ENCODE results near the gene ANKRD65.
"Not testable (repeated sequence)": the region's sequence is repeated elsewhere in the genome, so short reads cannot be mapped to it uniquely, and the experiment has no call there.

The ANKRD65 gene

DNA sequence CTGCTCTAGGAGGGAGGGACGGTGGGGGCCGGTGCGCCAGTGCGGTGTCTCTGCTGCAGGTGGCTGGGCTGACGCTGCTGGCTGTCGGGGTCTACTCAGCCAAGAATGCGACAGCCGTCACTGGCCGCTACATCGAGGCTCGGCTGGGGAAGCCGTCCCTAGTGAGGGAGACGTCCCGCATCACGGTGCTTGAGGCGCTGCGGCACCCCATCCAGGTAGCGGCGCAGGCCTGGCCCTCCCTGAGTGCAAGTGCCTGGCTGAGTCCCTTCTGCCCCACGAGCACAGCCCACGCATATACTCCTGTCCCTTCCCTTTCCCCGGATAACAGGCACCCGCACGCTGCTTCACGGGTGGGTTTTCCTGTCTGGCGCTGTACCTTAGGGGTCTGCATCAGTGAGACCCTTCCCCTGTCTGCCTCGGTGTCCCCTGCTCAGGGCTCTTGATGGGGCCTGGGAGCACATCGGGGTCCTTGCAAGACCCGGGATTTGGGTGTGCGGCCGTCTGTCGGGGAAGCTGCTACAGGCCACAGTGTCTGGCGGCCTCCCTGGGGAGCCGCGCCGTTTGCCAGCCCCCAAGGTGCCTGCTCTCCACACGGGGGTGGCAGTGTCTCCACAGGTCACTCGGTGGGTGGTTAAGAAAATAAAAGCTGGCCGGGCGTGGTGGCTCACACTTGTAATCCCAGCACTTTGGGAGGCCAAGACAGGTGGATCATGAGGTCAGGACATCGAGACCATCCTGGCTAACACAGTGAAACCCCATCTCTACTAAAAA is 33.4 kb upstream of the ANKRD65 start:
- not testable (repeated sequence) for H3K27me3 ChIP-seq (ENCODE audit: control insufficient read depth, insufficient read depth, low read length); H3K36me3 ChIP-seq (ENCODE audit: control insufficient read depth, insufficient read depth, low read length); H3K4me3 ChIP-seq (ENCODE audit: low read depth, low read length); H3K4me1 ChIP-seq (ENCODE audit: control insufficient read depth, insufficient read depth, low read length); H3K9me3 ChIP-seq (ENCODE audit: control insufficient read depth, insufficient read depth, low read length); H3K9ac ChIP-seq (ENCODE audit: low read depth, low read length)

DNA sequence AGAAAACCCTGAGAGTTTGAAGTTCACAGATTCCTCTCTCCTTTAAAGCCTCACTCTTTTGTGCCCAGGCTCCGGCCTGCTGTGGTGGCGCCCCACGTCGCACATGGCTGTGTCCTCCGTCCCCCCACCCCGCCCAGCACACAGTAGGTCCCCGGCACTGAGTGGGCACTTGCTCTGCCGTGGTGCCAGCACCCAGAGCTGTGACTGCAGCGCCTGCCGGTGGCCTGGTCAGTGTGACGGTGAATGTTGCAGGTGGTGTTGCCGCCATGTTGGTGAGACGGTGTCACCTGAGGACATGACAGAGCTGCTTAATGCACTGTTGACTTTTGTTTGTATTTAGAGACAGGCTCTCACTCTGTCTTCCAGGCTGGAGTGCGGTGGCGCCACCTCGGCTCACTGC is 31.8 kb upstream of the ANKRD65 start:
- Histone ChIP-seq H3K4me1 (ENCODE audit: control insufficient read depth, insufficient read depth, low read length) (no peaks in the 10 kb centered on the region), H3K27me3 (ENCODE audit: control insufficient read depth, insufficient read depth, low read length) (no peaks in the 10 kb centered on the region)

DNA sequence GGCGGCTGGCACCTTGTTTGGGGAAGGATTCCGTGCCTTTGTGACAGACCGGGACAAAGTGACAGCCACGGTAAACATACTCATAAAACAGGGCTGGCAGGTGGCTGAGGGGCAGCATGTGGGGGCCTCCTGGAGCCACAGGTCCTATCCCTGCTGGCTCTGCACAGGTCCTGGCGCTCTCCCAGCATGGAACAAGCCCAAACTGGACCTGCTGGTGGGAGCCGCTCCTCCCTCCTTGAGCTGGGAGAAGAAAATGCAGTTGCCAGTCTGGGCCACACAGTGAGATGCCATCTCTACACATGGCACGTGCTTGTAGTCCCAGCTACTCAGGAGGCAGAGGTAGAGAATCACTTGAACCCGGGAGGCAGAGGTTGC is 31.3 kb upstream of the ANKRD65 start:
- H3K4me1 ChIP-seq (ENCODE audit: control insufficient read depth, insufficient read depth, low read length); H3K9ac ChIP-seq (ENCODE audit: low read depth, low read length): not testable (repeated sequence)

More for the DNA sequence above, 31.8 kb upstream of the ANKRD65 start:
- Histone ChIP-seq H3K4me3 (ENCODE audit: low read depth, low read length) (no peak overlapping the region), H3K36me3 (ENCODE audit: control insufficient read depth, insufficient read depth, low read length) (no peaks in the 10 kb centered on the region), H3K9ac (ENCODE audit: low read depth, low read length) (no peak overlapping the region), H3K9me3 (ENCODE audit: control insufficient read depth, insufficient read depth, low read length) (no peaks in the 10 kb centered on the region)

DNA sequence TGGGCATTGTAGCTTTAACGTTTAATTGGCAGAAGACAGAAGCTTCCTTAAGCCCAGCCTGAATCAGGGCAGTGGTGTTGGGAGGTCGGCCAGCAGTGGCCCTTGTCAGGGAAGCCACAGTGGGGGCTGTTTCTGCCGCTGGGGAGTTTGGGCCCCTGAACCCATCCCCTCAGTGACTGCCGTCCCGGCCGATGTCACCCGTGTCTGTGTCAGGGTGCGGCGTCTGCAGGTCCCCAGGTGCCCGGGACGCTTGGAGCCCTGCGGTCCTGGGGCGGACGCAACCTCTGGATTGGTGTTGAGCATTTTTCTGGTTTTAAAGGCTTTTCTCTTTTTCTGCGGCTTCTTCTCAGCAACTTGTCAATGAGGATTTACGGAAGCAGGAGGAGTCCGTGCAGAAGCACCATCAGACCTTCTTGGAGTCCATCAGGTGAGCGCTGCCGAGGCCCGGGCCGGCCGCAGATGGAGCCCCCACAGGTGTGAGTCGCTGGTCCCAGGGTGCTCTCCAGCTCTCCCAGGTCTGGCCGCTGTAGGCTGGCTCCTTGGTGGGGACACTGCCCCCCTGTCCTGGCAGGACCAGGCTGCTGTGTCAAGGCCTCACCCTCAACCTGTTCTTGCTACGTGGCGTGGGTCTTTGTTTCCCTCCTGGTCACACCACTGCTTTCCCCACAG is 30.8 kb upstream of the ANKRD65 start:
- H3K4me3 ChIP-seq (ENCODE audit: low read depth, low read length): no peak overlapping the region
- H3K4me1 ChIP-seq (ENCODE audit: control insufficient read depth, insufficient read depth, low read length): no peaks in the 10 kb centered on the region
- no peak overlapping the region for H3K9ac ChIP-seq (ENCODE audit: low read depth, low read length)
- no peaks in the 10 kb centered on the region for H3K36me3 ChIP-seq (ENCODE audit: control insufficient read depth, insufficient read depth, low read length)
- no peaks in the 10 kb centered on the region for H3K27me3 ChIP-seq (ENCODE audit: control insufficient read depth, insufficient read depth, low read length)
- H3K9me3 ChIP-seq (ENCODE audit: control insufficient read depth, insufficient read depth, low read length): no peaks in the 10 kb centered on the region

More for the DNA sequence above, 31.3 kb upstream of the ANKRD65 start:
- not testable (repeated sequence) for H3K36me3 ChIP-seq (ENCODE audit: control insufficient read depth, insufficient read depth, low read length); H3K27me3 ChIP-seq (ENCODE audit: control insufficient read depth, insufficient read depth, low read length); H3K9me3 ChIP-seq (ENCODE audit: control insufficient read depth, insufficient read depth, low read length); H3K4me3 ChIP-seq (ENCODE audit: low read depth, low read length)

GRCh38 chr1:1450616-1451015 is 29.5 kb upstream of the ANKRD65 start:
- not testable (repeated sequence) for H3K4me3 ChIP-seq (ENCODE audit: low read depth, low read length); H3K9ac ChIP-seq (ENCODE audit: low read depth, low read length); H3K9me3 ChIP-seq (ENCODE audit: control insufficient read depth, insufficient read depth, low read length); H3K4me1 ChIP-seq (ENCODE audit: control insufficient read depth, insufficient read depth, low read length); H3K36me3 ChIP-seq (ENCODE audit: control insufficient read depth, insufficient read depth, low read length); H3K27me3 ChIP-seq (ENCODE audit: control insufficient read depth, insufficient read depth, low read length)

- Histone ChIP-seq H3K4me3 (ENCODE audit: low read depth, low read length) (no peak within 1 kb of the TSS), H3K4me1 (ENCODE audit: control insufficient read depth, insufficient read depth, low read length) (no peaks in the 10 kb centered on the region), H3K9me3 (ENCODE audit: control insufficient read depth, insufficient read depth, low read length) (no peaks in the 10 kb centered on the region), H3K27me3 (ENCODE audit: control insufficient read depth, insufficient read depth, low read length) (no peaks in the 10 kb centered on the region), H3K9ac (ENCODE audit: low read depth, low read length) (no peak within 1 kb of the TSS), H3K36me3 (ENCODE audit: control insufficient read depth, insufficient read depth, low read length) (no peaks in the 10 kb centered on the region)
Measured at GRCh38 chr1:1449099-1449739, 28.1 kb upstream of the ANKRD65 start, which contains the start of gene ATAD3C. Gene ATAD3C, plus strand, starts transcription at chr1:1449689. Its CDS starts 995 bp downstream, at chr1:1450684.

DNA sequence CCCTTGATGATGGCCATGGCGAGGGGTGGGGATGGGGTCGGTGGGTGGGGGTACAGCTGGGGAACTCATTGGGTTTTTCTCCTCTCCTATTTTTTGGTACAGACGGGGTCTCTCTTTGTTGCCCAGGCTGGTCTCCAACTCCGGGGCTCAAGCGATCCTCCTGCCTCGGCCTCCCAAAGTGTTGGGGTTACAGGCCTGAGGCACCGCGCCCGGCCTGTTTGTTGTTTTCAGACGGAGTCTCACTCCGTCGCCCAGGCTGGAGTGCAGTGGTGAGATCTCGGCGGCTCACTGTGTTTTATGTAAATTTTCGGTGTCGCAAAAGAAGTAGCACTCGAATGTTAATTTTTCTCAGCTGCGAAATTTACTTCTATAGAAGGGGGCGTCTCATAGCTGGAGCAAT is 25.6 kb upstream of the ANKRD65 start:
- H3K27me3 ChIP-seq (ENCODE audit: control insufficient read depth, insufficient read depth, low read length); H3K4me1 ChIP-seq (ENCODE audit: control insufficient read depth, insufficient read depth, low read length); H3K4me3 ChIP-seq (ENCODE audit: low read depth, low read length); H3K9ac ChIP-seq (ENCODE audit: low read depth, low read length); H3K9me3 ChIP-seq (ENCODE audit: control insufficient read depth, insufficient read depth, low read length); H3K36me3 ChIP-seq (ENCODE audit: control insufficient read depth, insufficient read depth, low read length): not testable (repeated sequence)

GRCh38 chr1:1442069-1442770 is 21.1 kb upstream of the ANKRD65 start:
- Histone ChIP-seq H3K9ac (ENCODE audit: low read depth, low read length) (peak overlapping the region; percentile 37), H3K36me3 (ENCODE audit: control insufficient read depth, insufficient read depth, low read length) (peaks cover 5% of the 10 kb centered on the region), H3K4me3 (ENCODE audit: low read depth, low read length) (no peak overlapping the region), H3K4me1 (ENCODE audit: control insufficient read depth, insufficient read depth, low read length) (no peaks in the 10 kb centered on the region), H3K9me3 (ENCODE audit: control insufficient read depth, insufficient read depth, low read length) (no peaks in the 10 kb centered on the region), H3K27me3 (ENCODE audit: control insufficient read depth, insufficient read depth, low read length) (no peaks in the 10 kb centered on the region)

DNA sequence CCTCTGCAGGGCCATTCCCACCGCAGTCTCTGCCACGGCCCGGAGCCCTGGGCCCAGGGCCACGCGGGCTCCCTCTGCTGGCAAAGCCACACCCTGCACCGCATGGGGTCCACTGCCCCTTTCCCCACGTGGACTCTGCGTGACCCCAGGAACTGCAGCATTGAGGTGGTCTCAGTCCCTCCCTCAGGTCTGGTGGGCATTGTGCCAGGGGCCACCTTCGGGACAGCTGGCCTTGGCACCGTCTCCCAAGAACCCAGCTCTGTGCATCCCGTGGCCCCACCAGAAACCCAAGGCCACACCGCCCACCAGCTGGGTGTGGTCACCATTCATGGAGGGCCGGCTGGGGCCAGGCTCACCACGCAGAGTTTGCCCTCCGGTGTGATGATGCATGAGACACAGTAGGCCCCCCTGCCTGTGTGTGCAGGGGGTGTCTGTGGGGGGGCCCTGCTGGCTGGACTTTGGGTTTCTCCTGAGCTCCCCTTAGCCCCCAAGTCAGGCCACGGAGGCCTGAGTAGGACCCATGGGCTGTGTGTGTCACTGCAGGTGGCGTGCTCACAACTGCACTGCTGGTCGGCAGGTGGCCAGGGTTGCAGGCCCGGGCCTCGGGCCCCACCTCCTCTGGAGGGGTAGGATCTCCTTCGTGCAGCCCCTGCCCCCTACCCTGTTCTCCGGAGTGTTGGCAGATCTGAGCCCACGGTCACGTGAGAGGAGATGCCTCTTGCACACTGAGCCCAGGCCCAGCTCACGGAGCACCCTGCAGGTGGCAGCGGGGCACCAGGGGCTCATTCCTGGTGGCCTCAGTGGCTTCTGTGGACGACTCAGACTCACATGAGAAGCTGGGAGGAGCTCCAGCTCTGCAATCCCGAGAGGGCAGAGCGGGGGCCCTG is 20.2 kb upstream of the ANKRD65 start:
- Histone ChIP-seq H3K4me3 (ENCODE audit: low read depth, low read length) (no peak overlapping the region), H3K27me3 (ENCODE audit: control insufficient read depth, insufficient read depth, low read length) (peaks cover 3% of the 10 kb centered on the region), H3K36me3 (ENCODE audit: control insufficient read depth, insufficient read depth, low read length) (peaks cover 5% of the 10 kb centered on the region), H3K9ac (ENCODE audit: low read depth, low read length) (peak overlapping the region; percentile 37), H3K4me1 (ENCODE audit: control insufficient read depth, insufficient read depth, low read length) (peaks cover 3% of the 10 kb centered on the region), H3K9me3 (ENCODE audit: control insufficient read depth, insufficient read depth, low read length) (no peaks in the 10 kb centered on the region)

GRCh38 chr1:1440262-1441001 is 19.4 kb upstream of the ANKRD65 start:
- H3K9ac ChIP-seq (ENCODE audit: low read depth, low read length): no peak overlapping the region
- no peaks in the 10 kb centered on the region for H3K9me3 ChIP-seq (ENCODE audit: control insufficient read depth, insufficient read depth, low read length)
- peaks cover 5% of the 10 kb centered on the region for H3K36me3 ChIP-seq (ENCODE audit: control insufficient read depth, insufficient read depth, low read length)
- H3K4me1 ChIP-seq (ENCODE audit: control insufficient read depth, insufficient read depth, low read length): peaks cover 3% of the 10 kb centered on the region
- H3K4me3 ChIP-seq (ENCODE audit: low read depth, low read length): no peak overlapping the region
- H3K27me3 ChIP-seq (ENCODE audit: control insufficient read depth, insufficient read depth, low read length): peaks cover 3% of the 10 kb centered on the region
